T47D (cell line): ENCODE measurements around the gene SUSD3.

Experiments
- DNase-seq, 2 experiments: peaks; one replicate each; pipeline versions ENCODE4 v3.0.0 to v3.0.0-alpha.2; 2011 to 2012; ENCODE audit warnings: low read depth in 1 of 2, low spot score in 1 of 2
- JUND ChIP-seq: IDR thresholded peaks from 2 replicates; pipeline ENCODE4 v1.6.1; 2012; ENCODE audit warnings: low read depth
- in situ Hi-C: cut with HindIII; loops from 2 replicates; pipeline ENCODE4 v1.10.0; 2016; ENCODE audit warnings: low sequenced_read_pairs, low pct_unique_long_range_greater_than_20kb

Gene SUSD3

DNA sequence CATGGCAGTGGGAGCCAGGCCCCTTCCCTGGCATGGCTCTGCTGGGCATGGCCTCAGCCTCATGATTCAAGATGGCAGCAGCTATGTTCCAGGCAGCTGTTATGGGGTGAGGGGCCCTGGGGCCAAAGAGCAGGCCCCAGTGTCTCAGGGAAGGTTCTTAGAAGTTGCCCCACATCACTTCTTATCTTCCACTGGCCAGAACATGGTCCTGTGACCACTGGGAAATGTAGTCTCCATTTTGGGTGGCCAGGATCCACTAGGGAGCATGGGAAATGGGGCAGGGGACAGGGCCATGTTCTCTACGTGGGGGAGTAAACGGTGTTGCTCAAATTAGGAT, 18.3 kb downstream of the SUSD3 start:
- in situ Hi-C loops, result no loop called here
- TF ChIP-seq JUND, result no peak
- DNase-seq, result no peak

DNA sequence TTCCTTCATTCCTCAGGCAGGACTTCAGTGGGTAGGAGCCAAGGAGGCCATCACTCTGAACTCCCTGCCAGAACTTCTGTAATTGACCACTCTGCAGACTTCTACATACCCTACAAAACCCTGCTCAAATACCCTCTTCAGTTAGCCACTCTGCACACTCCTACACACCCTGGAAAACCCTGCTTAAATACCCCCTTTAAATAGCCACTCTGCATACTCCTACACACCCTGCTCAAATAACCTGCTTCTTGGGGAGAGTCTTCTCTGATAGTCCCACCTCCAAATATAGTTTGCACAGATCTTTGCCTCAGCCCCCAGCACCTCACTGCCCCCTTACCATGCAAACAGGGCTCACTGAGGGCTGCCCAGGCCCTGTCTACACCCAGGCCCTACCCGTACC, 18.9 kb downstream of the SUSD3 start:
- TF ChIP-seq JUND, result no peak
- in situ Hi-C loops, result no loop called here
- no peak for DNase-seq

DNA sequence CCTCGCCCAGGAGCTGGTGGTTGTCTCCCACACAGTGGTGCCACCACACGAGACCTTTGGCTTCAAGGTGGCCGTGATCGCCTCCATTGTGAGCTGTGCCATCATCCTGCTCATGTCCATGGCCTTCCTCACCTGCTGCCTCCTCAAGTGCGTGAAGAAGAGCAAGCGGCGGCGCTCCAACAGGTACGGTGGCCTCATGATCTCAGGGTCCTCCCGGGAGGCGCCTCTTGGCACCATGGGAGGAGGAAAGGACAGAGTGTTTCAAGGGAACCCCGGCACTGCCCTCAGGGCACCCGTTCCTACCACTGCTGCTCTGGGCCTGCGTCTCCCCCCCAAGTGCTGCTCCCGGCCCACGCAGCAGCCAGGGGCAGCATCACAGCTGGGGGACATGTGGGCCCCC, 19.3 kb downstream of the SUSD3 start:
- TF ChIP-seq JUND, result no peak
- in situ Hi-C loops, result no loop called here
- no peak for DNase-seq

DNA sequence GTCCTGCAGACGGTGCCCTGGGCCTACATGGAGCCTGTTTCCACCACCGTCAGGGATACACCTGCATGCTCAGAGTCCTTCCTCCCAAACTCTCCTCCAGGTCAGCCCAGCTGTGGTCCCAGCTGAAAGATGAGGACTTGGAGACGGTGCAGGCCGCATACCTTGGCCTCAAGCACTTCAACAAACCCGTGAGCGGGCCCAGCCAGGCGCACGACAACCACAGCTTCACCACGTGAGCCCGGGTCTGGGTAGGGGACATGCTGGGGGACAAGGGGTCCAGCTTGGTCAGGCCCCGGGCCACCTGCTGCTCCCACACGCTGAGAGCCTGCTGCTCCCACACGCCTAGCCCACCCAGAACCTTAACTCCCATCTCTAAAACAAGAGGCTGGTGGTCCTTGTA, 20.9 kb downstream of the SUSD3 start:
- DNase-seq, result no peak
- TF ChIP-seq JUND, result no peak
- in situ Hi-C loops, result no loop called here

DNA sequence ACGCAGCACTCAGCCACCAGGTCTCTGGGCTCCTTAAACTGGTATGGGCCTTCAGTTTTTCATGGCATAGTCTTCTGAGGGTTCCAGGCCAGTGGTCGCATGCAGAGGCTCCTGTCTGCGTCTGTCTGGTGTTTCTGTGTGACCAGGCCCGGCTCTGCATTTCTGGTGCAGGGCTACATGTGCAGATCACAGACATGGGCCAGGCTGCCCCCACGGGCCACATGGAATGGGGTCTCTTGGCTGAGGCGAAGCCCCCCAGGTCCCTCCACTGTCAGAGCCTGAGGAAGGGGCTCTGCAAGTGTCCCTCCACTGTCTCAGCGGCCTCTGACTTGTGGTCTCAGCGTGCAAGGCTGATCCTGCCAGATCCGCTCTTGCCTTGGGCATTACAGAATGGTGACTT, 21.9 kb downstream of the SUSD3 start:
- no peak for DNase-seq
- in situ Hi-C loops, result no loop called here
- no peak for TF ChIP-seq JUND

DNA sequence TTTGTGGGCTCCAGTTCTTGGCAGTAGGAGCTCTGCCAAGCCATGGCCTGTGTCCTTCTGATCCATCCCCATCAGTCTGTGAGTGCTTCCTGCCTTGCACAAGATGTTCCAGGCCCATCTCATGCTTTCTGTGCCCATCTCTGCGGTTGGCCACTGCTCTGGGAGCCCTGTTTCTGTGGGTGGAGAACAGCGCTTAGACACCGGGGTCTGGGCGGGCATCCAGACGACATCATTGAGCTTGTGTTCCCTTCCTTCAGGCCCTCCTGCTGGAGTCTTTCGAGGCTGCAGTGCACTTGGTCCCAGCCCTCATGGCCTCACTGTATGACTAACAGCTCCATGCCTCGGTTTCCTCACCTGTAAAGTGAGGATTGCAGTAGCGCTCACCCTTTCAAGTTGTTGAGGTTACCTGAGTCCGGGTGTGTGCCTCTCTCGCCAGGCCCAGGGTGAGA, 22.6 kb downstream of the SUSD3 start:
- TF ChIP-seq JUND, result no peak
- in situ Hi-C loops, result no loop called here
- no peak for DNase-seq

DNA sequence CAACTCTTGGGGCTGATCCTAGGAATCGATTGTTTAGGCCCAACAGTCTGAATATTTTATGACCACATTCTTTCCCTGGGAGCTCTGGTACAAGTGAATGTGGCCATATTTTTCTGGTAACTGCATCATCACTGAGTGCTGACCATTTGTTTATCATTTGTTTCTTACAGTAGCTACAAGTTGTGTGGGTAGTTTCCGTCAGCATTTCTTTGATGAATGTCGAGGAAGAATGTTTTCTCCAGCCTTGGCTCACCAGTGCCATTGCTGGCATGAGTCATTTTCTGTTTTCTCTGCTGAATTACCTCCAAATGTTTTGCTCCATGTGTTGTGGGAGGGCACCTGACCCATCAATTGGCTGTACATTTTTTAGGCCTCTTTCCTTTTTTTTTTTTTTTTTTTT, 23.4 kb downstream of the SUSD3 start:
- DNase-seq, result no peak
- in situ Hi-C loops, result no loop called here
- TF ChIP-seq JUND, result no peak

DNA sequence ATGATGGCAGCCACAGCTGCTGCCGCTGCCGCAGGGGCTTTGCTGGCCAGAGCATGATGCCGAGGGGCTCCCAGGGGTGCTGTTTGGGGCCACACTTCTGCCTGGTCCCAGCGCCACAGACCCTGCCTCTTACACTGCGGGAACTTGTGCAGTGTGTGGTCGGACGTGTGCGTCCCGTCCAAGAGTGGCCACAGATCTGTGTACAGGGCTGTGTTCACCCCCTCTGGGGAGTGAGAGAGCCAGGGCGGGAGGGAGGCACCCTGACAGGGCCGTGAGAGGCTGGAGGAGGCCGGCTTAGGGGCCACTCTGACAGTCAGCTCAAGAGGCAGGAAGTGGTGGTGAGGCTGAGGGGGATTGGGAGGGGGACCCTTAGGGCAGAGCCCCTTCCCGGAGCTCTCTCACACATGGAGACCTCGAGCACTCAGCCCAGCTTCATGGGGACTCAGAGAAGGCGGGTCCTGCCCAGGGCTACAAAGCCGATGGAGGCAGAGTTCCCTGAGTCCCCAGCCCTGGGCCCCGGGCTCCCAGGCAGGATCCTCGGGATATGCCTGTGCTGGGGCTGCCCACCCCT, 24.4 kb downstream of the SUSD3 start:
- TF ChIP-seq JUND, result no peak
- in situ Hi-C loops, result no loop called here
- no peak for DNase-seq

DNA sequence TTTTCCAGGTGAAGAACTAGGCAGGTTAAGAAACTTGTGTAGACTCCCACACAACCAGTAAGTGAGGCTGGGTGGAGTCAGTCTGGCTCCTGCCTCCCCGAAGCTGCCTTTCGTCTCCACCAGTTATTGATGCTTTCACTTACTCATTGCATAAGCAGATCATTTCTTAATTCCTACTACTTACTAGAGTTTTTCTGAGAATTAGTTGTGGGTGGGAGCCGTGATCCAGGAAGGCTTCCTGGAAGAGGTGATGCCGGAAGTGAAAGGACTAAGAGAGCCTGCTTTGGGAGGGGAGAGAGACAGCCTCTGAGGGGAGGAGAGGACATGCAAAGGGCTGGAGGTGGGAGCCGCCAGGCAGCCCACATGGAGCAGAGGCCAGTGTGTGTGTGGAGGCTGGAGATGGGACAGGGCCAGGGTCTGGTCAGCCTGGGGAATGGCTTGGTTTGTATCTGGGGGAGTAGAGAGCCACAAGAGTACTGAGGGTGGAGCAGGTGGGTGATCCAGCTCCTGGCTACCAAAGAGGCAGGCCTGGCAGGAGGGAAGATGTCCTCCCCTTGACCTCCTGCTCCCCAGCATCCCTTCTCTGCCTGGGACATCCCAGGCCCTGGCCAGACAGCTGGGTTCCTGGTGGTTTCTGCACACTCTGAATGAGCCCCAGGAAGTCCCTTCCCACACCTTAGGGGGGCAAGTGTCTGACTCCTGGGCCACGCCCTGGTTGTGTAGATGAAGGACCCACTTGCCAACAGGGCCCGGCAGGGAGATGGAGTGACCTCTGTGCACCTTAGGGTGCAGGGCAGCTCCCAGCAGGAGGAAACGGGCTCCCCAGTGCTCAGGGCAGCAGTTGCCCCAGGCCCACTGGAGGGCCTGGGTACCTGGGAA, 25.3 kb downstream of the SUSD3 start:
- DNase-seq, result no peak
- in situ Hi-C loops, result no loop called here
- TF ChIP-seq JUND, result no peak

DNA sequence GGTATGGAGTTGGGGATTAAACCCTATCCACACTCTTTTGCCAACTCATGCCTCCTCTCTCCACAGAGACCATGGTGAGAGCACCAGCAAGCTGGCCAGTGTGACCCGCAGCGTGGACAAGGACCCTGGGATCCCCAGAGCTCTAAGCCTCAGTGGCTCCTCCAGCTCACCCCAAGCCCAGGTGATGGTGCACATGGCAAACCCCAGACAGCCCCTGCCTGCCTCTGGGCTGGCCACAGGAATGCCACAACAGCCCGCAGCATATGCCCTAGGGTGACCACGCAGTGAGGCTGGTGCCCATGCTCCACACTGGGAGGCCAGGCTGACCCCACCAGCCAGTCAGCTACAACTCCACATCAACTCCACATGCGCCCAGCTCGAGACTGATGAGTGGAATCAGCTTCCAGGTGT, 26.0 kb downstream of the SUSD3 start:
- in situ Hi-C loops, result no loop called here
- TF ChIP-seq JUND, result no peak
- no peak for DNase-seq

DNA sequence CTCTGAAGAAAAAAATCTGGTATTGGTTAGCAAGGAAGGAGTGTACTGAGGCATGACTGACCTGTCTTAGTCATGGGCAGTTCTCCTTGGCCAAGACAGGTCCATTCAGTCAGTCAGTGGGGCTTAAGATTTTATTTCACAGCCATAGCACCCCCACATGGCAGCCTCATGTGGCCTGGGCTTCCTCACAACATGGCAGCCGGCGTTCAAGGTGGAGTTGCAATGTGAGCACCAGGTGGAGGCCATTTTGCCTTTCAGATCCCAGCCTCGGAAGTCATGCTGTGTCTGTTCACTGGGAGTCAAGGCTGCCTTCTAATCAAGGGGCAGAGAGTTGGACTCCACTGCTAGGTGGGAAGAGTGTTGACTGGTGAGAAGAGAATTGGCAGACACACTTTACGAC, 27.2 kb downstream of the SUSD3 start:
- in situ Hi-C loops, result no loop called here
- no peak for DNase-seq
- no peak for TF ChIP-seq JUND

DNA sequence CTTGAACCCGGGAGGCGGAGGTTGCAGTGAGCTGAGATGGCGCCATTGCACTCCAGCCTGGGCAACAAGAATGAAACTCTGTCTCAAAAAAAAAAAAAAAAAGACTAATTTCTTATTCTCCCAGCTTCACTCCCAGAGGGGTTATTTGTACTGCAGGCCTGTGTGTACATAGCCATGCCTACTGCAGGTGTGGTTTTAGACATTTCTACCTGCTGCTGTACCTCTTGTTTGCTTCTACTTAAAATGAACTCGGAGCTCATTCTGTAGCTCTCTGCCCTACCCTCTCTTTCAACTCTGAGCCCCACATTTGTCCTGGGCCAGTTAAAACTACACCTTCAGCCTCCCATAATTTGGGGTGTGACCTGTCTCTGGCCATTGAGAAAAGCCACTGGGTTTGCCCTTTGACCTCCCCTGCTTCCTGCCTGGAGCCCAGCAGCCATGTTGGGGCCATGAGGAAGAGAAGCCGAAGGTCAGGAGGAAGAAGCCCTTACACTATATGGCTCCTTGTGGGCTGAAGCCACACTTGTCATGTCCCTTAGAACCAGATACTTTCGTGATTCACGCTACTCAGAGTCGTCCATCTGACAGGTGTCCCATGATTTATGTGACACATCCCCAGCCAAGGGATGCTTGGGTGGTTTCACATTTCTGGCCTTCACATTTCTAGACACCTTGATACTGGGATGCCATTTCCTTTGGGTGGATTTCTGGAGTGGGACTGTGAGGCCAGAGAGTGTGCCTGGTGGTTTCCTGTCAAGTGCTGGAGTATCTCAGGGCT, 28.1 kb downstream of the SUSD3 start:
- DNase-seq, result no peak
- no peak for TF ChIP-seq JUND
- in situ Hi-C loops, result no loop called here
